Fibroblast of villous mesenchyme (primary cell): Measurements from ENCODE around the gene LRRC61. TPM values are rescaled to one million over a fixed set of nuclear protein-coding genes. Genes with fewer than 3 reads are reported as not detected.
"Not testable (repeated sequence)": the region's sequence is repeated elsewhere in the genome, so short reads cannot be mapped to it uniquely, and the experiment has no call there.

Experiments
- DNase-seq: peaks from one replicate; pipeline ENCODE4 v3.0.0-alpha.2; 2010; ENCODE audit warnings: low read depth
- H3K4me3 ChIP-seq: 2 replicates; pipeline ENCODE4 v1.5.1; 2011; ENCODE audit warnings: low read depth, mild to moderate bottlenecking, low read length
- total RNA-seq: library from RNA; depleted of rRNA; stranded (reverse); fragments of >200 nt; gene quantifications from 2 replicates; pipeline ENCODE4 v1.2.3, GENCODE V29; 2012
- TF ChIP-seq, protein P1 (sequence below): IDR thresholded peaks from 2 replicates; pipeline ENCODE4 v1.5.1; 2012; ENCODE audit warnings: low read depth, mild to moderate bottlenecking, low read length; ENCODE audit not compliant: insufficient read depth

The LRRC61 gene
- total RNA-seq, 1 donor: 13.0 TPM

DNA sequence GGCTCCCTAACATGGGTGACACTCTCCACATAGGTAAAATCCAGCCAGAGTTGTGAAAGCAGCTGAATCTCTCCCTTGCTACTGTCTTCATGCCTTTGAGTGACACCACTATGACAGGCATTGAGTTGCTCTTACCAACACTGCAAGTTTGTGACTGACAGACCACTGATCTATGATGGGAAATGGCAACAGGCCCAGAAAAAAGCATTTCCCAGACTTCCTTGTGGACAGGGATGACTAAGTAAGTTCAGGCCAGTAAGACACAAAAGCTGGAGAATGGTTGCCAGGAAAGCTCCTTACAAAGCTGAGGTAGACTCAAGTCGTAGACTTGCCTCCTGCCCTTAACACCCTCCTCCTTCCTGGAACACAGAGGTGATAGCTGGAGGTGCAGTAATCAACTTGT is 20.2 kb upstream of the LRRC61 start:
- not testable (repeated sequence) for H3K4me3 ChIP-seq, DNase-seq

DNA sequence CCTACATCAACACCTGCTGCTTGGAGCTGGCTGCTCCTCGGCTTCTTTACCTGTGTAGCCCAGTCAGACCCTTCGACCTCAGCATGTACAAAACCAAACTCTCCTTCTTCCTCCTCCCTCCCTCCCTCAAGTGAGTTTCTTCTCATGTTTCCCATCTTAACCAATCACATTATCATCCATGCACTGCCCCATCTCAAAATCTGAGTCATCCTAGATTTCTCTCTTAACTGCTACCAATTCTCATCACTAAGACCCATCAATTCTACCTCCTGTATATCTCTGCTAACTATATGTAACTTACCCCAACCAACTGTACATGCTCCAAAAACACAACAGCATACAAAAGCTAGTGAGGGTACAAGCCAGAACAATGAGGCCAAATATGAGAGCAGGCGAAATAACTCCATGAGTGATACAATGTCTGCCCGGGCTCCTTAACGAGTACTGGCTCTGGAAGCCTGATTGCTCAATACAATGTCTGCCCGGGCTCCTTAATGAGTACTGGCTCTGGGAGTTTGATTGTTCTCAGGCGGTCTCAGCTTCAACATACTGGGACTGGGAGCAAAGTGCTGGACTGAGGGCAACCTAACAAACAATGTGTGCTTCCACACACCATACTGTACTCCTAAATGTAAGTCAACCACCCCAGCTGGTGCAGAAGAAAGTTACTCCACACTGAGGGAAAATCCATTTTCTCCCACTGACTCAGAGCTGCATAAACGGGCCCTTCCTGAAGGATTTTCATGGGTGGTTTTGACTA is 18.5 kb upstream of the LRRC61 start:
- H3K4me3 ChIP-seq, DNase-seq: not testable (repeated sequence)

DNA sequence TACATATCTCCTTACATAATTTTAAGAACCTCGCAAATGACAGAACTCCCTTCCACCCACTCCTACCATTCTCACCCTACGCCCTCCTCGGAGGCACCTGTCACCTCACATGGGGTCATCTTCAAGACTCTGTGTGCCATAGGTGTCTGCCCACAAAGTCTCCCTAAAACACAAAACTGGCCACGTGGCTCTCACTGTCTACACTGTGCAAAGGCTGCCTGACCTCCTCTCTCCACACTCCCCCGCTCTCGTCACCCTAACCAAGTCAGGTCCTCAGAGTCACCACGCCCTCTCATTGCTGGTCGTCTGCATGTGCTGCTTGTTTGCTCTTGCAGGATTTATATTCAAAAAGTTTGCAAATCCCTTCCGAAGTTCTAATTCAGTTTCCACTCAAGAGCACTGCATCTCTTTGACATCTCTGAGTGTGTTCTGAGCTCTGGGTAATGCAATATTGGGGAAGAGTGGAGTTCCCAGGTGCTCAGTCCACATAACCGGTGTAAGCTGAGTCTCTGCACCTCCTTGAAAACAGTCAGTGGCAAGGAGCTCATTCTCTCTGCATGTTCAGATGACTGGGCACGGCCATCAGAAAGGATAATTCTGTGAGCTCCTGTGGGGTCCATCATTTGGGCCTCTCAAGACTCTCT is 17.8 kb upstream of the LRRC61 start:
- DNase-seq, H3K4me3 ChIP-seq: not testable (repeated sequence)

- H3K4me3 ChIP-seq: not testable (repeated sequence)
Measured at GRCh38 chr7:150305903-150306284, 17.3 kb upstream of the LRRC61 start.

DNA sequence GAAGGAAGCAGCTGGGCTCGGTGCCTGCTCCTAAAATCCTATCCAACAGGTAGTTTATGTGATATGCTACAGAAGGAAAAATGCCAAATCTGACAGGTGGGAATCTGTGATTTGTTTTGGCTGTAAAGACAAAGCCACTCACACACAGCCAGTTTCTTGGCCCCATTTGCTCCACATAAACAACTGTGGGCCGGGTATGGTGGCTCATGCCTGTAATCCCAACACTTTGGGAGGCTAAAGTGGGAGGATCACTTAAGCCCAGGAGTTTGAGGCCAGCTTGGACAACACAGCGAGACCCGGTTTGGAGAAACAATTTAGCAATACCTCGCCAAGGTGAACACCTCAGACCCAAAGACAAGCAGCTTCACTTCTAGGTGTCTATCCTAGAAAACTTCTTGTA is 16.8 kb upstream of the LRRC61 start:
- DNase-seq, H3K4me3 ChIP-seq: not testable (repeated sequence)

More at GRCh38 chr7:150305903-150306284, 17.3 kb upstream of the LRRC61 start:
- DNase-seq: not testable (repeated sequence)

GRCh38 chr7:150307129-150307528 is 16.0 kb upstream of the LRRC61 start:
- no peak overlapping the region for H3K4me3 ChIP-seq
- TF ChIP-seq, protein P1, sequence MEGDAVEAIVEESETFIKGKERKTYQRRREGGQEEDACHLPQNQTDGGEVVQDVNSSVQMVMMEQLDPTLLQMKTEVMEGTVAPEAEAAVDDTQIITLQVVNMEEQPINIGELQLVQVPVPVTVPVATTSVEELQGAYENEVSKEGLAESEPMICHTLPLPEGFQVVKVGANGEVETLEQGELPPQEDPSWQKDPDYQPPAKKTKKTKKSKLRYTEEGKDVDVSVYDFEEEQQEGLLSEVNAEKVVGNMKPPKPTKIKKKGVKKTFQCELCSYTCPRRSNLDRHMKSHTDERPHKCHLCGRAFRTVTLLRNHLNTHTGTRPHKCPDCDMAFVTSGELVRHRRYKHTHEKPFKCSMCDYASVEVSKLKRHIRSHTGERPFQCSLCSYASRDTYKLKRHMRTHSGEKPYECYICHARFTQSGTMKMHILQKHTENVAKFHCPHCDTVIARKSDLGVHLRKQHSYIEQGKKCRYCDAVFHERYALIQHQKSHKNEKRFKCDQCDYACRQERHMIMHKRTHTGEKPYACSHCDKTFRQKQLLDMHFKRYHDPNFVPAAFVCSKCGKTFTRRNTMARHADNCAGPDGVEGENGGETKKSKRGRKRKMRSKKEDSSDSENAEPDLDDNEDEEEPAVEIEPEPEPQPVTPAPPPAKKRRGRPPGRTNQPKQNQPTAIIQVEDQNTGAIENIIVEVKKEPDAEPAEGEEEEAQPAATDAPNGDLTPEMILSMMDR: no peak
- no peak for DNase-seq

DNA sequence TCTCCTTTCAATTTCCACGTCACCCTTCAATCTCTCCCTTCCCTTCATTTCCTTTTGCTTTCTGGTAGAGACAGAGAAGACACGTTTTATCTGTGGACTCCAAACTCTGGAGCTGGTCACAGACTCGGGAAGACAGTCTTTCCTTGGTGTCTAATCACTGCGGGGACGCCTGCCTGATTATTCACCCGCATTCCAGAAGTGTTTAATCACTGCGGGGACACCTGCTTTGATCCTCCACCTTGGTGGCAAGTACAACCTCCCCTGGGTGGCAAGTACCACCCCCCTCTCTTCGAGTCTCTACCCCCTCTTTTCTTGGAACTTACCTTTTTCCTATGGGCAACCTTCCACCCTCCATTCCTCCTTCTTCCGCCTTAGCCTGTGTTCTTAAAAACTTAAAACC is 15.3 kb upstream of the LRRC61 start:
- TF ChIP-seq, protein P1: no peak
- H3K4me3 ChIP-seq: no peak overlapping the region
- no peak for DNase-seq

DNA sequence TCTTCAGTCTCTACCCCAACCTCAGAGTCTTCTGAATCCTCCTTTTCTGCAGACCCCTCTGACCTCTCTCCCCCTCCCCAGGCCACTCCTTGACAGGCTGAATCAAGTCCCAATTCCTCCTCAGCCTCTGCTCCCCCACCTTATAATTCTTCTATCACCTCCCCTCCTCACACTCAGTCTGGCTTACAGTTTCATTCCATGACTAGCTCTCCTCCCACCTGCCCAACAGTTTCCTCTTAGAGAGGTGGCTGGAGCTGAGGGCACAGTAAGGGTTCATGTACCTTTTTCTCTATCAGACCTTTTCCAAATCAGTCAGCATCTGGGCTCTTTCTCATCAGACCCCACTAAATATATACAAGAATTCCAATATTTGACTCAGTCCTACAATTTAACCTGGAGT is 14.6 kb upstream of the LRRC61 start:
- DNase-seq: no peak
- H3K4me3 ChIP-seq: no peak overlapping the region
- TF ChIP-seq, protein P1: no peak

- no peak overlapping the region for H3K4me3 ChIP-seq
- TF ChIP-seq, protein P1: no peak
- DNase-seq: no peak
Measured at GRCh38 chr7:150311146-150311545, 12.0 kb upstream of the LRRC61 start.
